GM12878 (cell line): ENCODE measurements around the gene SNRPD1. TPM values are rescaled to one million over a fixed set of nuclear protein-coding genes. Genes with fewer than 3 reads are reported as not detected.

Experiments
- BMI1 ChIP-seq: fragments of 450-650 bp; IDR thresholded peaks from 2 replicates; pipeline ENCODE4 v1.6.1; 2016; ENCODE audit warnings: mild to moderate bottlenecking, moderate library complexity, borderline replicate concordance
- EP300 ChIP-seq, 2 experiments: fragments of 150-350 bp in 1 of 2; IDR thresholded peaks; 2 replicates each; pipeline ENCODE4 v1.6.1; 2011 to 2012; ENCODE audit warnings: low read depth in 2 of 2, low read length in 2 of 2, borderline replicate concordance in 1 of 2, improper control_type of control experiment in 1 of 2, inconsistent platforms in 1 of 2; ENCODE audit not compliant: control insufficient read depth in 1 of 2
- FOXM1 ChIP-seq: IDR thresholded peaks from 2 replicates; pipeline ENCODE4 v1.6.1; 2012; ENCODE audit warnings: low read depth, mild to moderate bottlenecking, inconsistent platforms, low read length, moderate library complexity
- KDM1A ChIP-seq: fragments of 200-600 bp; sonication (generic); IDR thresholded peaks from 2 replicates; pipeline ENCODE4 v1.6.1; 2016; ENCODE audit warnings: borderline replicate concordance
- MXI1 ChIP-seq: fragments of 150-350 bp; IDR thresholded peaks from 2 replicates; pipeline ENCODE4 v1.6.1; 2011; ENCODE audit warnings: low read depth, mild to moderate bottlenecking, inconsistent platforms, low read length, improper control_type of control experiment
- POLR2AphosphoS2 ChIP-seq: IDR thresholded peaks from 2 replicates; pipeline ENCODE4 v1.6.1; 2011; ENCODE audit warnings: low read depth, mild to moderate bottlenecking, low read length, improper control_type of control experiment, moderate library complexity
- RFX5 ChIP-seq: IDR thresholded peaks from 2 replicates; pipeline ENCODE4 v1.6.1; 2011; ENCODE audit warnings: low read depth, low read length, improper control_type of control experiment
- SIX5 ChIP-seq: IDR thresholded peaks from 2 replicates; pipeline ENCODE4 v1.6.1; 2011; ENCODE audit warnings: mild to moderate bottlenecking, low read depth, low read length, moderate library complexity; ENCODE audit not compliant: severe bottlenecking
- SREBF1 ChIP-seq: IDR thresholded peaks from 2 replicates; pipeline ENCODE4 v1.6.1; 2012; ENCODE audit warnings: mild to moderate bottlenecking, low read length
- TCF12 ChIP-seq: IDR thresholded peaks from 2 replicates; pipeline ENCODE4 v1.6.1; 2011; ENCODE audit warnings: low read depth, mild to moderate bottlenecking, low read length
- ZNF274 ChIP-seq: IDR thresholded peaks from one replicate; pipeline ENCODE4 v1.8.0; 2011; ENCODE audit not compliant: insufficient read length, insufficient read depth
- ZZZ3 ChIP-seq: IDR thresholded peaks from 2 replicates; pipeline ENCODE4 v1.6.1; 2011; ENCODE audit warnings: low read depth; ENCODE audit not compliant: control insufficient read depth, insufficient read length
- polyA plus RNA-seq, 11 experiments: library from polyadenylated mRNA; depleted of rRNA in 4 of 11; unstranded in 6 of 11; stranded (reverse) in 5 of 11; fragments of >200 nt; fragmentation: Nextera tagmentation in 4 of 11; fragmentation: Illumina TruSeq in 1 of 11; extraction: Ambion mirVana in 4 of 11; extraction: Trizol in 1 of 11; gene quantifications; 1 replicate in 1 of 11; 2 replicates in 10 of 11; pipeline versions ENCODE4 v1.2.1 to v1.2.3, GENCODE V29; 2011 to 2016; ENCODE audit warnings: inconsistent platforms in 2 of 11, missing spikeins in 2 of 11, low read depth in 1 of 11
- total RNA-seq, 4 experiments: library from RNA; depleted of rRNA in 3 of 4; stranded (reverse); fragments of >200 nt in 3 of 4; fragmentation: Illumina TruSeq in 1 of 4; extraction: Trizol in 1 of 4; gene quantifications; 2 replicates each; pipeline versions ENCODE4 v1.2.1 to v1.2.3, GENCODE V29; 2013 to 2021
- TF ChIP-seq, protein P1 (sequence below): IDR thresholded peaks from 2 replicates; pipeline ENCODE4 v1.6.1; 2012; ENCODE audit warnings: improper control_type of control experiment, low read depth, low read length; ENCODE audit not compliant: insufficient replicate concordance
- TF ChIP-seq, protein P2 (sequence below): fragments of 450-650 bp; formaldehyde crosslinking; IDR thresholded peaks from 2 replicates; pipeline ENCODE4 v1.5.0; 2022; ENCODE audit warnings: mild to moderate bottlenecking, missing genetic modification characterization
- TF ChIP-seq, protein P3 (sequence below): fragments of 450-650 bp; IDR thresholded peaks from 2 replicates; pipeline ENCODE4 v1.6.1; 2017; ENCODE audit warnings: antibody characterized with exemption, mild to moderate bottlenecking, moderate library complexity

Gene SNRPD1
- total and polyA plus RNA-seq, 10 of the 15 experiments (the other 5 are each of a cell fraction or from before 2014, with no cell fraction given): 52.6 to 866 (median 227) TPM

DNA sequence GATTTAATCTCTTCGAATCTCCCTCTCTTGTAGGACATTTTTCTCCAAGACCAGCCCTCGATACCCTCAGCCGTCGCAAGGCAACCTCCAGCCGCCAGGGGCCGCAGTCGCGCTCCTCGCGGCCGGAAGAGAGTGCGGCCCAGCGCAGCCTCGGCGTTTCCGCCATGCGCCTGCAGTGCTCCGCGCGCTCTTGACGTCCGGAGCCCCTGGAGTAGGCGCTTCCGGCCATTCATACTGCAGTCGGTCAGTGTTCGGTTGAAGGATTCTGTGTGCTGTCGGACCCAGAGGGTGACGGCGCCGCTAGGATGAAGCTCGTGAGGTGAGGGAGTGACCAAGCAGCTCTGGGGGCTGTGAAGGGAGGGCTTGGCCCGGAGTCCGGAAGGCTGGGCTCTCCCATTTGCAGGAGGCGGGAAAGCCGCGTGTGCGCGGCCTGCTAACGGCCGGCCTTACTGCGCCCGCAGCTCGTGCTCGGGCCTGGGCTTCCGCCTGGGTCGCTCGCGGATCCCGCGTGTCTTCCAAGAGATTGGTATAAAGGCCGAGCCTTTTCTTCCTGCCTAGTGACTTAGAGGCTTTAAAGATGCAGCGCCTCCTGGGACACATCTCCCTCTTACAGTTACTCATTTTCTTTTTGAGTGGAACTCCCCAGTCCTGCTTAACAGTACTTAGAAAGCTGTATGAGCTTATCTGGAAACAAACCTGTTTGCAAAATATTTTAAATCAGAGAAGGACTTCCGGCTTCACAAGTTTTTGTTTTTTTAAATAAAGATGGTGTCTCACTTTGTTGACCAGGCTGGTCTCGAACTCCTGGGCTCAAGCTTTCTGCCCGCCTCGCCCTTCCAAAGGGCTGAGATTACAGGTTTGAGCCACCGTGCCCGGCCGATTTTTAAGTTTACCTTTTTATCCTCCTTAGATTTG lies at the start of gene SNRPD1 (continued):
- TF ChIP-seq, protein P1, sequence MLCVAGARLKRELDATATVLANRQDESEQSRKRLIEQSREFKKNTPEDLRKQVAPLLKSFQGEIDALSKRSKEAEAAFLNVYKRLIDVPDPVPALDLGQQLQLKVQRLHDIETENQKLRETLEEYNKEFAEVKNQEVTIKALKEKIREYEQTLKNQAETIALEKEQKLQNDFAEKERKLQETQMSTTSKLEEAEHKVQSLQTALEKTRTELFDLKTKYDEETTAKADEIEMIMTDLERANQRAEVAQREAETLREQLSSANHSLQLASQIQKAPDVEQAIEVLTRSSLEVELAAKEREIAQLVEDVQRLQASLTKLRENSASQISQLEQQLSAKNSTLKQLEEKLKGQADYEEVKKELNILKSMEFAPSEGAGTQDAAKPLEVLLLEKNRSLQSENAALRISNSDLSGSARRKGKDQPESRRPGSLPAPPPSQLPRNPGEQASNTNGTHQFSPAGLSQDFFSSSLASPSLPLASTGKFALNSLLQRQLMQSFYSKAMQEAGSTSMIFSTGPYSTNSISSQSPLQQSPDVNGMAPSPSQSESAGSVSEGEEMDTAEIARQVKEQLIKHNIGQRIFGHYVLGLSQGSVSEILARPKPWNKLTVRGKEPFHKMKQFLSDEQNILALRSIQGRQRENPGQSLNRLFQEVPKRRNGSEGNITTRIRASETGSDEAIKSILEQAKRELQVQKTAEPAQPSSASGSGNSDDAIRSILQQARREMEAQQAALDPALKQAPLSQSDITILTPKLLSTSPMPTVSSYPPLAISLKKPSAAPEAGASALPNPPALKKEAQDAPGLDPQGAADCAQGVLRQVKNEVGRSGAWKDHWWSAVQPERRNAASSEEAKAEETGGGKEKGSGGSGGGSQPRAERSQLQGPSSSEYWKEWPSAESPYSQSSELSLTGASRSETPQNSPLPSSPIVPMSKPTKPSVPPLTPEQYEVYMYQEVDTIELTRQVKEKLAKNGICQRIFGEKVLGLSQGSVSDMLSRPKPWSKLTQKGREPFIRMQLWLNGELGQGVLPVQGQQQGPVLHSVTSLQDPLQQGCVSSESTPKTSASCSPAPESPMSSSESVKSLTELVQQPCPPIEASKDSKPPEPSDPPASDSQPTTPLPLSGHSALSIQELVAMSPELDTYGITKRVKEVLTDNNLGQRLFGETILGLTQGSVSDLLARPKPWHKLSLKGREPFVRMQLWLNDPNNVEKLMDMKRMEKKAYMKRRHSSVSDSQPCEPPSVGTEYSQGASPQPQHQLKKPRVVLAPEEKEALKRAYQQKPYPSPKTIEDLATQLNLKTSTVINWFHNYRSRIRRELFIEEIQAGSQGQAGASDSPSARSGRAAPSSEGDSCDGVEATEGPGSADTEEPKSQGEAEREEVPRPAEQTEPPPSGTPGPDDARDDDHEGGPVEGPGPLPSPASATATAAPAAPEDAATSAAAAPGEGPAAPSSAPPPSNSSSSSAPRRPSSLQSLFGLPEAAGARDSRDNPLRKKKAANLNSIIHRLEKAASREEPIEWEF: no peak
- TF ChIP-seq TCF12 (0 out of 2 replicates have a peak, but pooled peaks have one; percentile 55), EP300 (IDR thresholded peaks at IDR 0.05; ENCODE audit: borderline replicate concordance in 1 of 2, control insufficient read depth in 1 of 2, low read depth in 2 of 2, low read length in 2 of 2) (no peak), BMI1 (no peak), FOXM1 (peak; percentile 49; the same call in 1 of the 2 replicates), ZZZ3 (no peak), RFX5 (no peak; the same call in 1 of the 2 replicates), POLR2AphosphoS2 (peak; percentile 92), MXI1 (peak; percentile 98), SREBF1 (no peak; the same call in 1 of the 2 replicates), KDM1A (no peak), ZNF274 (no peak), SIX5 (peak; percentile 41)
- TF ChIP-seq, protein P2, sequence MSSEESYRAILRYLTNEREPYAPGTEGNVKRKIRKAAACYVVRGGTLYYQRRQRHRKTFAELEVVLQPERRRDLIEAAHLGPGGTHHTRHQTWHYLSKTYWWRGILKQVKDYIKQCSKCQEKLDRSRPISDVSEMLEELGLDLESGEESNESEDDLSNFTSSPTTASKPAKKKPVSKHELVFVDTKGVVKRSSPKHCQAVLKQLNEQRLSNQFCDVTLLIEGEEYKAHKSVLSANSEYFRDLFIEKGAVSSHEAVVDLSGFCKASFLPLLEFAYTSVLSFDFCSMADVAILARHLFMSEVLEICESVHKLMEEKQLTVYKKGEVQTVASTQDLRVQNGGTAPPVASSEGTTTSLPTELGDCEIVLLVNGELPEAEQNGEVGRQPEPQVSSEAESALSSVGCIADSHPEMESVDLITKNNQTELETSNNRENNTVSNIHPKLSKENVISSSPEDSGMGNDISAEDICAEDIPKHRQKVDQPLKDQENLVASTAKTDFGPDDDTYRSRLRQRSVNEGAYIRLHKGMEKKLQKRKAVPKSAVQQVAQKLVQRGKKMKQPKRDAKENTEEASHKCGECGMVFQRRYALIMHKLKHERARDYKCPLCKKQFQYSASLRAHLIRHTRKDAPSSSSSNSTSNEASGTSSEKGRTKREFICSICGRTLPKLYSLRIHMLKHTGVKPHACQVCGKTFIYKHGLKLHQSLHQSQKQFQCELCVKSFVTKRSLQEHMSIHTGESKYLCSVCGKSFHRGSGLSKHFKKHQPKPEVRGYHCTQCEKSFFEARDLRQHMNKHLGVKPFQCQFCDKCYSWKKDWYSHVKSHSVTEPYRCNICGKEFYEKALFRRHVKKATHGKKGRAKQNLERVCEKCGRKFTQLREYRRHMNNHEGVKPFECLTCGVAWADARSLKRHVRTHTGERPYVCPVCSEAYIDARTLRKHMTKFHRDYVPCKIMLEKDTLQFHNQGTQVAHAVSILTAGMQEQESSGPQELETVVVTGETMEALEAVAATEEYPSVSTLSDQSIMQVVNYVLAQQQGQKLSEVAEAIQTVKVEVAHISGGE (CRISPR knock-in tag): peak; percentile 75
- TF ChIP-seq, protein P3, sequence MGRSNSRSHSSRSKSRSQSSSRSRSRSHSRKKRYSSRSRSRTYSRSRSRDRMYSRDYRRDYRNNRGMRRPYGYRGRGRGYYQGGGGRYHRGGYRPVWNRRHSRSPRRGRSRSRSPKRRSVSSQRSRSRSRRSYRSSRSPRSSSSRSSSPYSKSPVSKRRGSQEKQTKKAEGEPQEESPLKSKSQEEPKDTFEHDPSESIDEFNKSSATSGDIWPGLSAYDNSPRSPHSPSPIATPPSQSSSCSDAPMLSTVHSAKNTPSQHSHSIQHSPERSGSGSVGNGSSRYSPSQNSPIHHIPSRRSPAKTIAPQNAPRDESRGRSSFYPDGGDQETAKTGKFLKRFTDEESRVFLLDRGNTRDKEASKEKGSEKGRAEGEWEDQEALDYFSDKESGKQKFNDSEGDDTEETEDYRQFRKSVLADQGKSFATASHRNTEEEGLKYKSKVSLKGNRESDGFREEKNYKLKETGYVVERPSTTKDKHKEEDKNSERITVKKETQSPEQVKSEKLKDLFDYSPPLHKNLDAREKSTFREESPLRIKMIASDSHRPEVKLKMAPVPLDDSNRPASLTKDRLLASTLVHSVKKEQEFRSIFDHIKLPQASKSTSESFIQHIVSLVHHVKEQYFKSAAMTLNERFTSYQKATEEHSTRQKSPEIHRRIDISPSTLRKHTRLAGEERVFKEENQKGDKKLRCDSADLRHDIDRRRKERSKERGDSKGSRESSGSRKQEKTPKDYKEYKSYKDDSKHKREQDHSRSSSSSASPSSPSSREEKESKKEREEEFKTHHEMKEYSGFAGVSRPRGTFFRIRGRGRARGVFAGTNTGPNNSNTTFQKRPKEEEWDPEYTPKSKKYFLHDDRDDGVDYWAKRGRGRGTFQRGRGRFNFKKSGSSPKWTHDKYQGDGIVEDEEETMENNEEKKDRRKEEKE: no peak
